Endodermal cell (in vitro differentiated cells): Measurements from ENCODE around the gene HUS1. TPM values are rescaled to one million over a fixed set of nuclear protein-coding genes. Genes with fewer than 3 reads are reported as not detected.
"Not testable (repeated sequence)": the region's sequence is repeated elsewhere in the genome, so short reads cannot be mapped to it uniquely, and the experiment has no call there.

ENCODE experiments used
- DNase-seq: peaks from one replicate; pipeline ENCODE4 v3.0.0-alpha.2; 2017
- H3K27ac ChIP-seq: 2 replicates; pipeline ENCODE4 v1.5.1; 2013; ENCODE audit warnings: mild to moderate bottlenecking, low read depth, low read length, moderate library complexity
- H3K27me3 ChIP-seq: 2 replicates; pipeline ENCODE4 v1.6.1; 2013; ENCODE audit warnings: mild to moderate bottlenecking, low read length, moderate library complexity; ENCODE audit not compliant: insufficient read depth, control insufficient read depth, poor library complexity, severe bottlenecking
- H3K36me3 ChIP-seq: 2 replicates; pipeline ENCODE4 v1.7.0; 2013; ENCODE audit warnings: mild to moderate bottlenecking, low read length, moderate library complexity; ENCODE audit not compliant: control insufficient read depth, insufficient read depth
- H3K4me1 ChIP-seq: one replicate; pipeline ENCODE4 v1.7.0; 2013; ENCODE audit warnings: low read length; ENCODE audit not compliant: control insufficient read depth, insufficient read depth
- H3K4me3 ChIP-seq: 2 replicates; pipeline ENCODE4 v1.5.1; 2013; ENCODE audit warnings: mild to moderate bottlenecking, low read length, moderate library complexity
- H3K9ac ChIP-seq: 2 replicates; pipeline ENCODE4 v1.6.1; 2013; ENCODE audit warnings: mild to moderate bottlenecking, low read length, moderate library complexity; ENCODE audit not compliant: poor library complexity, severe bottlenecking; ENCODE audit errors: extremely low read depth
- H3K9me3 ChIP-seq: 2 replicates; pipeline ENCODE4 v1.6.1; 2013; ENCODE audit warnings: mild to moderate bottlenecking, low read length, moderate library complexity; ENCODE audit not compliant: control insufficient read depth
- H3K27ac Mint-ChIP-seq: 2 replicates; pipeline ENCODE4 v1.8.0; 2020; ENCODE audit warnings: mixed read lengths
- H3K27me3 Mint-ChIP-seq: 2 replicates; pipeline ENCODE4 v1.8.0; 2021; ENCODE audit warnings: mild to moderate bottlenecking, mixed read lengths; ENCODE audit not compliant: insufficient read depth
- H3K36me3 Mint-ChIP-seq: 2 replicates; pipeline ENCODE4 v1.8.0; 2020; ENCODE audit warnings: low read depth, mixed read lengths
- H3K4me1 Mint-ChIP-seq: 2 replicates; pipeline ENCODE4 v1.8.0; 2020; ENCODE audit warnings: mixed read lengths
- H3K4me3 Mint-ChIP-seq: 2 replicates; pipeline ENCODE4 v1.8.0; 2020; ENCODE audit warnings: mild to moderate bottlenecking, moderate library complexity, mixed read lengths
- H3K9me3 Mint-ChIP-seq: 2 replicates; pipeline ENCODE4 v1.8.0; 2020; ENCODE audit warnings: mild to moderate bottlenecking, mixed read lengths
- CTCF ChIP-seq: fragments of 200-600 bp; sonication (generic); conservative IDR thresholded peaks from 2 replicates; pipeline ENCODE4 v1.5.0; 2021; ENCODE audit warnings: antibody characterized with exemption, mild to moderate bottlenecking
- WGBS, 2 experiments: methylation state at CpG; one replicate each; pipeline versions ENCODE4 v1.1.5 to v1.1.7; 2013; ENCODE audit warnings: missing lambda C conversion rate in 2 of 2, mixed read lengths in 1 of 2; ENCODE audit not compliant: insufficient coverage in 1 of 2, insufficient read length in 1 of 2; 5-methylcytosine and 5-hydroxymethylcytosine counted together
- total RNA-seq, 2 donors: library from RNA; stranded (reverse); fragmentation: NEBNext Ultra II Directional in 1 of 2; extraction: Animal tissue kit (Norgen Biotek cat#: 25700) in 1 of 2; gene quantifications; 2 replicates in 1 of 2; 3 replicates in 1 of 2; pipeline ENCODE4 v1.2.1, GENCODE V29; 2021

The HUS1 gene
- total RNA-seq, 2 donors from 2014 or later: 37.0 to 42.5 TPM

DNA sequence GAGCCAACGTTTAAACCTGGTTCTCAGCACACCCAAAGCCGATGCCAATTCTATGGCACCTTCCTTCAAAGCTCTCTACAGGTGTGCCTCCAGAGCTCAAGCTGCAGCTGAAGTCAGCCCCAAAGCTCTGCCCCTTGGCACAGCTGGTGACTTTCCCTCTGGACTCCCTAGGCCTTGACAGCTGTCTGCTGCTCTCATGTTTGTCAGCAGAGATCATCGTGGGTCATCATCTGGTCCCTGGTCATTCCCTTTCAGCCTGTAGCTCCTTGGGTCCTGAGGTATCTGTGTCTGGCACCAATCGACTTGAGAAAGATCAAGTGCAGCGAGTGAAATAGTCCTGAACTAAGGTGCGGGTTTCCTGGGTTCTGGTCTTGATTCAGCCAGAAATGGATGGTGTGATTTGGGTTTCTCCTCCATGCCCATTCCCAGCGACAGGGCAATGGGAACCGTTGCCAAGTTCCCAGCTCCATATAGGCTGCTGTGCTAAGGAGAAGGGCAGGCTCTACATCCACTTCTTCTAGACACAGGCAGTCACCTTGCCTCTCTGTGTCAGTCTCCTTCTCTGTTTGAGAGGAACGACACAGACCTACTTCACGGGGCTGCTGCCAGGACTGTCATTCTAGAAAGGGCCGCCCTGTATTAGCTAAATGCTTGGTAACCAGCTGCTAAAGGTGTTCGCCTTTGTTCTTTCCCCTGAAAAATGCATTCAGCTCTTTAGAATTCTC, 34.7 kb downstream of the HUS1 start:
- WGBS, 2 experiments: 85 to 90% methylated on average over 11 to 12 of the region's 12 CpGs
- Mint-ChIP-seq H3K4me3 (no peak overlapping the region), H3K27me3 (peaks cover 6% of the 10 kb centered on the region), H3K9me3 (no peaks in the 10 kb centered on the region), H3K36me3 (no peaks in the 10 kb centered on the region), H3K27ac (no peak overlapping the region), H3K4me1 (peaks cover 15% of the 10 kb centered on the region)
- no peaks in the 10 kb centered on the region for H3K36me3 ChIP-seq
- no peaks in the 10 kb centered on the region for H3K9me3 ChIP-seq
- no peak overlapping the region for H3K4me3 ChIP-seq
- TF ChIP-seq CTCF: no peak
- no peaks in the 10 kb centered on the region for H3K27me3 ChIP-seq
- no peak for DNase-seq
- H3K27ac ChIP-seq: no peak overlapping the region
- no peaks in the 10 kb centered on the region for H3K4me1 ChIP-seq
- H3K9ac ChIP-seq: no peak overlapping the region

DNA sequence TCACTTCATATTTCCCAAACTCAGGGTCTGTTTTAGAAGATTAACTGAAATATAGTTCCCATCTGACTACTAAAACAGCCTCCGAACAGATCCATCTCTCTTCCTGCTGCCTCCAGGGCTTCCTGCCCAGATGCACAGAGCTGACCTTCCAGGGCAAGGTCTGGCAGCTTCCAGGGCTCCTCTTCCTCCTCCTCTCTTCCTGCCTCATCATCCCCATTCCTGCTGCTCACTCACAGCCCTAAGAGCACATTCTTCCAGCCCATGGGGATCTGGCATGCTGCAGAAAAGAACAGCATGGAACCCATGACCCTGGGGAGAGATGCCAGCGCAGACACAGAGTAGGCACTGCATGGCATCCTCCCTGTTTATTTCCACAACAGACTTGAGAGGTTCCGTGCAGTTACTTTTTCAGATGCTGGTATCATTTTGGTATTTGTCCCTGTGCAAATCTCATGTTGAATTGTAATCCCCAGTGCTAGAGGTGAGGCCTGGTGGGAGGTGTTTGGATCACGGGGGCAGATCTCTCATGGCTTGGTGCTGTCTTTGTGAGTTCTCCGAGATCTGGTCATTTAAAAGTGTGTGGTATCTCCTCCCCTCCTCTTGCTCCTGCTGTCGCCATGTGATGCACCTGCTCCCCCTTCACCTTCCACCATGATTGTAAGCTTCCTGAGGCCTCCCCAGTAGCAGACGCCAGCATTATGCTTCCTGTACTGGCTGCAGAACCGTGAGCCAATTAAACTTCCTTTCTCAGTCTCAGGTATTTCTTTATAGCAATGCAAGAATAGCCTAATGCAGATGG, 35.5 kb downstream of the HUS1 start:
- no peak for TF ChIP-seq CTCF
- H3K4me1 ChIP-seq: no peaks in the 10 kb centered on the region
- H3K27ac ChIP-seq: no peak overlapping the region
- 83 to 94% methylated on average over 4 to 8 of the region's 8 CpGs for WGBS, 2 experiments
- H3K36me3 ChIP-seq: no peaks in the 10 kb centered on the region
- no peak overlapping the region for H3K4me3 Mint-ChIP-seq
- no peak overlapping the region for H3K4me3 ChIP-seq
- no peaks in the 10 kb centered on the region for H3K9me3 Mint-ChIP-seq
- no peak for DNase-seq
- H3K36me3 Mint-ChIP-seq: no peaks in the 10 kb centered on the region
- no peak overlapping the region for H3K9ac ChIP-seq
- H3K27ac Mint-ChIP-seq: no peak overlapping the region
- peaks cover 6% of the 10 kb centered on the region for H3K27me3 Mint-ChIP-seq
- H3K4me1 Mint-ChIP-seq: peaks cover 16% of the 10 kb centered on the region
- no peaks in the 10 kb centered on the region for H3K9me3 ChIP-seq
- no peaks in the 10 kb centered on the region for H3K27me3 ChIP-seq

GRCh38 chr7:47942651-47943050, 36.8 kb downstream of the HUS1 start:
- H3K4me1 ChIP-seq, H3K4me3 Mint-ChIP-seq, H3K9me3 ChIP-seq, H3K9me3 Mint-ChIP-seq, H3K9ac ChIP-seq, H3K36me3 ChIP-seq, H3K27me3 Mint-ChIP-seq, H3K27ac Mint-ChIP-seq, H3K27me3 ChIP-seq, H3K27ac ChIP-seq, H3K36me3 Mint-ChIP-seq, H3K4me3 ChIP-seq, DNase-seq: not testable (repeated sequence)
- 91% methylated on average over 6 of the region's 10 CpGs; no CpG with 5 or more reads in 1 of the 2 experiments for WGBS, 2 experiments
- peaks cover 19% of the 10 kb centered on the region for H3K4me1 Mint-ChIP-seq
